Fibroblast of lung (primary cell): ENCODE measurements around the gene NUMA1.

ENCODE experiments used
- EZH2 ChIP-seq: IDR thresholded peaks from 2 replicates; pipeline ENCODE4 v1.5.1; 2012; ENCODE audit warnings: low read length, control low read depth, mild to moderate bottlenecking; ENCODE audit errors: missing control alignments
- TF ChIP-seq, protein P1 (sequence below), 2 donors: IDR thresholded peaks in 1 of 2; conservative IDR thresholded peaks in 1 of 2; 1 replicate in 1 of 2; 2 replicates in 1 of 2; pipeline ENCODE4 v1.5.1; 2011 to 2012; ENCODE audit warnings: low read length in 2 of 2, control low read depth in 1 of 2, inconsistent platforms in 1 of 2, low read depth in 1 of 2, mild to moderate bottlenecking in 1 of 2

DNA sequence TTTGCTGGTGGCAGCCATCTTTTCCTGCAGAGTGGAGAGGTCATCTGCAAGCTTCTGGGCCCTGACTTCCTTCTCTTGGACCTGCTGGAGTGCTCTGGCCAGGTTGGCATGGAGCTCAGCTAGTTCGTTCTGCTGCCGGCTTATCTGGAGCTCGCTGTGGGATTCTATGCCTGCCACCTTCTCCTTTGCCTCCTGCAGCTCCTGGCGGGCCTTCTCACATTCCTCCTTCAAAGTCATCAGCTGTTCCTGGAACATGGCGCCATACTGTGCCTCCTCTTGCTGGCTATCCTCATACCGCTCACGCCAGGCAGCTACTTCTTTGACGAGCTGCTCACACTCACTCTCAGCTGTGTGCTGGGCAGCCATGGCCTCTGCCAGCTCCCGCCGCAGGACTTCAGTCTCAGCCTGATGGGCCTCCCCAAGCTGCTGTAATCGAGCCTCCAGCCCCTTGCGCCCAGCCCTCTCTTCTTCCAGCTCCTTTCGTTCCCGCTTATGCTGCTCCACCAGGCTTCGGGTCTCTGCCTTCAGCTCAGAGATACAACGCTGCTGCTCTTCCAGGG is 65.5 kb downstream of the NUMA1 start:
- TF ChIP-seq, protein P1, sequence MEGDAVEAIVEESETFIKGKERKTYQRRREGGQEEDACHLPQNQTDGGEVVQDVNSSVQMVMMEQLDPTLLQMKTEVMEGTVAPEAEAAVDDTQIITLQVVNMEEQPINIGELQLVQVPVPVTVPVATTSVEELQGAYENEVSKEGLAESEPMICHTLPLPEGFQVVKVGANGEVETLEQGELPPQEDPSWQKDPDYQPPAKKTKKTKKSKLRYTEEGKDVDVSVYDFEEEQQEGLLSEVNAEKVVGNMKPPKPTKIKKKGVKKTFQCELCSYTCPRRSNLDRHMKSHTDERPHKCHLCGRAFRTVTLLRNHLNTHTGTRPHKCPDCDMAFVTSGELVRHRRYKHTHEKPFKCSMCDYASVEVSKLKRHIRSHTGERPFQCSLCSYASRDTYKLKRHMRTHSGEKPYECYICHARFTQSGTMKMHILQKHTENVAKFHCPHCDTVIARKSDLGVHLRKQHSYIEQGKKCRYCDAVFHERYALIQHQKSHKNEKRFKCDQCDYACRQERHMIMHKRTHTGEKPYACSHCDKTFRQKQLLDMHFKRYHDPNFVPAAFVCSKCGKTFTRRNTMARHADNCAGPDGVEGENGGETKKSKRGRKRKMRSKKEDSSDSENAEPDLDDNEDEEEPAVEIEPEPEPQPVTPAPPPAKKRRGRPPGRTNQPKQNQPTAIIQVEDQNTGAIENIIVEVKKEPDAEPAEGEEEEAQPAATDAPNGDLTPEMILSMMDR (conservative IDR thresholded peaks at IDR 0.05 in 1 of 2, IDR thresholded peaks at IDR 0.05 in 1 of 2; ENCODE audit: low read depth in 1 of 2, low read length in 2 of 2), result no peak
- TF ChIP-seq EZH2, result no peak
